Measurements from ENCODE around the gene DCAF4L1.

The DCAF4L1 gene

DNA sequence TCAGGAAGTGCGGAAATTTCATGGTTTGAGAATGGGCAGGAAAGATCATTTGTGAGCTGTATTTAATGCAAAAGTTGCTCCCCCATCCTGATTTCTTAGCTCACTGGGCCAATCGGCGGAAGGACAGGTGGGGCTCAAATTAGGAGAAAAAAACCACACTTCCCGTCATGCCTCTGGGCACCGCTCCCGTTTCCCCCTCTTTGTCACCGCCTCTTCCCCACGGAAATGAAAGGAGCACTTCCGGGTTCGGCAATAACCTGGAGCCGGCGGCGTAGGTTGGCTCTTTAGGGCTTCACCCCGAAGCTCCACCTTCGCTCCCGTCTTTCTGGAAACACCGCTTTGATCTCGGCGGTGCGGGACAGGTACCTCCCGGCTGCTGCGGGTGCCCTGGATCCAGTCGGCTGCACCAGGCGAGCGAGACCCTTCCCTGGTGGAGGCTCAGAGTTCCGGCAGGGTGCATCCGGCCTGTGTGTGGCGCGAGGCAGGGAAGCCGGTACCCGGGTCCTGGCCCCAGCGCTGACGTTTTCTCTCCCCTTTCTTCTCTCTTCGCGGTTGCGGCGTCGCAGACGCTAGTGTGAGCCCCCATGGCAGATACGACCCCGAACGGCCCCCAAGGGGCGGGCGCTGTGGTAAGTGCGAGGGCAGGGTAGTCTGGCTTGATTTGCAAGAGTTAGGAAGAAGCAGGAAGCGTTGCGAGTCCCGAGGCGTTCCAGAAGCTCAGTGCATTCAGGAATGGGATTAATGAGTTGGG, 46.5 kb upstream of the DCAF4L1 start, which contains the start of gene TMEM33:
TSS of gene TMEM33 (plus strand) at position 529 of the 751 bp plus-strand sequence. CDS start at position 585, 56 bp downstream.
- H2AFZ ChIP-seq (ENCODE audit: low read depth, low read length): peak within 1 kb of the TSS; percentile 90
- H3K27me3 ChIP-seq (ENCODE audit: low read depth, low read length): no peaks in the 10 kb centered on the region
- peak within 1 kb of the TSS; percentile 91 for H3K4me3 ChIP-seq (ENCODE audit: low read length)
- peak within 1 kb of the TSS; percentile 82 for H3K9ac ChIP-seq (ENCODE audit: low read length)
- peak within 1 kb of the TSS; percentile 77 for H3K4me2 ChIP-seq (ENCODE audit: low read length)
- peaks cover 24% of the 10 kb centered on the region for H3K36me3 ChIP-seq (replicated peaks; ENCODE audit: low read depth, low read length)
- TF ChIP-seq EZH2phosphoT487 (IDR thresholded peaks at IDR 0.05; ENCODE audit: low read depth): no peak
- TF ChIP-seq, protein P1, sequence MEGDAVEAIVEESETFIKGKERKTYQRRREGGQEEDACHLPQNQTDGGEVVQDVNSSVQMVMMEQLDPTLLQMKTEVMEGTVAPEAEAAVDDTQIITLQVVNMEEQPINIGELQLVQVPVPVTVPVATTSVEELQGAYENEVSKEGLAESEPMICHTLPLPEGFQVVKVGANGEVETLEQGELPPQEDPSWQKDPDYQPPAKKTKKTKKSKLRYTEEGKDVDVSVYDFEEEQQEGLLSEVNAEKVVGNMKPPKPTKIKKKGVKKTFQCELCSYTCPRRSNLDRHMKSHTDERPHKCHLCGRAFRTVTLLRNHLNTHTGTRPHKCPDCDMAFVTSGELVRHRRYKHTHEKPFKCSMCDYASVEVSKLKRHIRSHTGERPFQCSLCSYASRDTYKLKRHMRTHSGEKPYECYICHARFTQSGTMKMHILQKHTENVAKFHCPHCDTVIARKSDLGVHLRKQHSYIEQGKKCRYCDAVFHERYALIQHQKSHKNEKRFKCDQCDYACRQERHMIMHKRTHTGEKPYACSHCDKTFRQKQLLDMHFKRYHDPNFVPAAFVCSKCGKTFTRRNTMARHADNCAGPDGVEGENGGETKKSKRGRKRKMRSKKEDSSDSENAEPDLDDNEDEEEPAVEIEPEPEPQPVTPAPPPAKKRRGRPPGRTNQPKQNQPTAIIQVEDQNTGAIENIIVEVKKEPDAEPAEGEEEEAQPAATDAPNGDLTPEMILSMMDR (IDR thresholded peaks at IDR 0.05; ENCODE audit: low read depth, low read length): no peak
- H3K27ac ChIP-seq (ENCODE audit: low read length): peak within 1 kb of the TSS; percentile 70
- H3K9me3 ChIP-seq (ENCODE audit: insufficient read depth, low read length): no peaks in the 10 kb centered on the region
- H4K20me1 ChIP-seq (ENCODE audit: insufficient read depth, low read length): no peaks in the 10 kb centered on the region
- H3K79me2 ChIP-seq (ENCODE audit: low read length): peaks cover 51% of the 10 kb centered on the region
- peaks cover 17% of the 10 kb centered on the region for H3K4me1 ChIP-seq (ENCODE audit: low read length)

- H3K36me3 ChIP-seq (replicated peaks; ENCODE audit: low read depth, low read length): peaks cover 27% of the 10 kb centered on the region
- no peaks in the 10 kb centered on the region for H4K20me1 ChIP-seq (ENCODE audit: insufficient read depth, low read length)
- no peaks in the 10 kb centered on the region for H3K9me3 ChIP-seq (ENCODE audit: insufficient read depth, low read length)
- TF ChIP-seq, protein P1 (IDR thresholded peaks at IDR 0.05; ENCODE audit: low read depth, low read length): no peak
- no peak for TF ChIP-seq EZH2phosphoT487 (IDR thresholded peaks at IDR 0.05; ENCODE audit: low read depth)
- H3K4me3 ChIP-seq (ENCODE audit: low read length): peak overlapping the region; percentile 91
- H3K4me1 ChIP-seq (ENCODE audit: low read length): peaks cover 17% of the 10 kb centered on the region
- H3K27ac ChIP-seq (ENCODE audit: low read length): peak overlapping the region; percentile 56
- H3K4me2 ChIP-seq (ENCODE audit: low read length): peak overlapping the region; percentile 77
- no peaks in the 10 kb centered on the region for H3K27me3 ChIP-seq (ENCODE audit: low read depth, low read length)
- H3K9ac ChIP-seq (ENCODE audit: low read length): peak overlapping the region; percentile 82
- H3K79me2 ChIP-seq (ENCODE audit: low read length): peaks cover 55% of the 10 kb centered on the region
- H2AFZ ChIP-seq (ENCODE audit: low read depth, low read length): no peak overlapping the region
These were observed 45.9 kb upstream of the DCAF4L1 start for GRCh38 chr4:41935652-41936021.

GRCh38 chr4:41939016-41939626, 42.4 kb upstream of the DCAF4L1 start:
- no peak overlapping the region for H3K4me3 ChIP-seq (ENCODE audit: low read length)
- H3K27me3 ChIP-seq (ENCODE audit: low read depth, low read length): no peaks in the 10 kb centered on the region
- peaks cover 17% of the 10 kb centered on the region for H3K4me1 ChIP-seq (ENCODE audit: low read length)
- no peak overlapping the region for H2AFZ ChIP-seq (ENCODE audit: low read depth, low read length)
- no peaks in the 10 kb centered on the region for H4K20me1 ChIP-seq (ENCODE audit: insufficient read depth, low read length)
- peaks cover 82% of the 10 kb centered on the region for H3K79me2 ChIP-seq (ENCODE audit: low read length)
- H3K27ac ChIP-seq (ENCODE audit: low read length): no peak overlapping the region
- no peak overlapping the region for H3K9ac ChIP-seq (ENCODE audit: low read length)
- H3K4me2 ChIP-seq (ENCODE audit: low read length): no peak overlapping the region
- H3K9me3 ChIP-seq (ENCODE audit: insufficient read depth, low read length): no peaks in the 10 kb centered on the region
- peaks cover 40% of the 10 kb centered on the region for H3K36me3 ChIP-seq (replicated peaks; ENCODE audit: low read depth, low read length)
- TF ChIP-seq EZH2phosphoT487 (IDR thresholded peaks at IDR 0.05; ENCODE audit: low read depth): no peak
- TF ChIP-seq, protein P1 (IDR thresholded peaks at IDR 0.05; ENCODE audit: low read depth, low read length): no peak

GRCh38 chr4:41940834-41941233, 40.7 kb upstream of the DCAF4L1 start:
- Histone ChIP-seq H3K4me2 (ENCODE audit: low read length) (no peak overlapping the region), H3K4me1 (ENCODE audit: low read length) (peaks cover 12% of the 10 kb centered on the region), H3K27ac (ENCODE audit: low read length) (no peak overlapping the region), H3K79me2 (ENCODE audit: low read length) (peaks cover 77% of the 10 kb centered on the region), H2AFZ (ENCODE audit: low read depth, low read length) (no peak overlapping the region), H3K36me3 (replicated peaks; ENCODE audit: low read depth, low read length) (peaks cover 53% of the 10 kb centered on the region), H3K4me3 (ENCODE audit: low read length) (no peak overlapping the region), H3K9ac (ENCODE audit: low read length) (no peak overlapping the region), H3K9me3 (ENCODE audit: insufficient read depth, low read length) (no peaks in the 10 kb centered on the region), H4K20me1 (ENCODE audit: insufficient read depth, low read length) (no peaks in the 10 kb centered on the region), H3K27me3 (ENCODE audit: low read depth, low read length) (no peaks in the 10 kb centered on the region)
- no peak for TF ChIP-seq EZH2phosphoT487 (IDR thresholded peaks at IDR 0.05; ENCODE audit: low read depth)
- TF ChIP-seq, protein P1 (IDR thresholded peaks at IDR 0.05; ENCODE audit: low read depth, low read length): no peak

Data from OCI-LY3 (cell line).